ENCODE data around the gene SMIM1. TPM values are rescaled to one million over a fixed set of nuclear protein-coding genes. Genes with fewer than 3 reads are reported as not detected.

SMIM1 gene
- total and polyA plus RNA-seq, 9 of the 15 experiments (the other 6 are each of a cell fraction or from before 2014, with no cell fraction given), result 2.3 to 125 (median 24.3) TPM

DNA sequence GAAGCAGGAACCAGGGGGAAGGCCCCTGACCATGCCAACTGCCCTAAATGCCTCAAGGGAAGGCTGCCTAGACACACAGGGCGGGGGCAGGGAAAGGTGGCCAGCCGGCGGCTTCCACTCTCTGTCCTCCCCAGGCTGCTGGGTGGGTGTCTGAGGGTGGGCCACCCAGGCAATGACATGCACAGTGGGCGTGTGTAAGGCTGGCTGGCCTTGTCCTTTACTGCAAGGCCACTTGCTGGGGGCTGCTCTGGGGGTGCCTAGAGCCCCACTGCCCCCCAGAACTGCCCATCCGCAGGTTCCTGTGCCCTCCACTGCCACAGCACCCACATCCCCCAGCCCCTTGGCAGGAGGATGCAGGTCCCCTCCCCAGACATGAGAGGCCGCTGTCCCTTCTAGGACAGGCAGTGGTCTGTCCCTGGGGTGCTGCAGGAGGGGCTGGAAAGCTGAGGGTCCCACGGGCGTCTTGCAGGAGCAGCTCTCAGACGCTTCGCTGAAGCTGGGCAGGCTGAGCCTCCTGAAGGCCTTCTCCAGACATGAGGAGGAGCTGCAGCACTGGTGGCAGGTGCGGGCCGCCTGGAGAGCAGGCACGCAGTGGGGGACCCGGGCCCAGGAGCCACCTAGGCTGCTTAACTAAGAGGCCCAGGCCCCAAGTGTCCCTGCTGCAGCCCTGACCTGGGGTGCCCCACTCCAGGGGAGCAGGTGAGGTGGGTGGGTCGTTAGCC lies 10.2 kb upstream of the SMIM1 start:
- 27% methylated on average over 15 of the region's 15 CpGs for WGBS (ENCODE audit: insufficient coverage, low coverage, missing lambda C conversion rate)
- no peak for ATAC-seq

DNA sequence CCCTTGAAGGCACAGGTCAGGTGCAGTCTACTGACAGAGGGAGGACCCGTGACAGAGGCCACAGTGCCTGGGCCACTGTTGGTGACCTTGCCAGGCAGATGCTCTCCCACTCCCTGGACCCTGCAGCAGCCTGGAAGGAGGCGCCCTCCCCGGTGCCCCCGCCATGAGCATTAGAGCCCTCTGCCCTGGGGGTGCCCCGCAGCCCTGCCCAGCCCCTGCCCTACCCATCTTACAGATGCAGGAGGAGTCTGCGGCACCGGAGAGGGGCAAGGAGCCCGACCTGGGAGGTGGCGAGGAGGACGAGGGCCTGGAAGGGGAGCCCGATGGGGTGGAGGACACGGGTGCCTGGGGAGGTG lies 9.7 kb upstream of the SMIM1 start:
- DNase-seq (ENCODE audit: extremely low read depth in 1 of 4, low spot score in 3 of 4) (no peak), ATAC-seq (no peak), FAIRE-seq (no peak)
- intact Hi-C loops (cut with micrococcal nuclease) (no loop called here), in situ Hi-C loops (cut with MboI) (no loop called here)
- Histone ChIP-seq H3K27ac (ENCODE audit: extremely low read depth, low read depth, low read length) (no peak overlapping the region), H3K4me3 (no peak overlapping the region), H3K9ac (ENCODE audit: insufficient read depth in 1 of 2, low read depth in 2 of 2, low read length in 2 of 2) (peak overlapping the region in 1 of 2 experiments; percentile 50; a peak in 1 of 4 replicates), H2AFZ (ENCODE audit: low read depth, low read length) (no peak overlapping the region), H3K4me1 (replicated peaks in 1 of 2; ENCODE audit: control insufficient read depth in 2 of 2, insufficient read depth in 2 of 2, low read length in 2 of 2) (peaks cover 16 to 47% of the 10 kb centered on the region in 2 experiments; a peak in 4 of 5 replicates), H3K9me3 (replicated peaks; ENCODE audit: control insufficient read depth, insufficient read depth, low read depth, low read length) (no peaks in the 10 kb centered on the region), H3K9me1 (ENCODE audit: control insufficient read depth, insufficient read depth, low read length) (no peaks in the 10 kb centered on the region), H3K36me3 (ENCODE audit: control insufficient read depth, insufficient read depth, low read length) (no peaks in the 10 kb centered on the region), H3K4me2 (ENCODE audit: insufficient read depth, low read length) (no peak overlapping the region), H3K79me2 (ENCODE audit: control insufficient read depth, insufficient read depth, low read length) (no peaks in the 10 kb centered on the region), H4K20me1 (replicated peaks; ENCODE audit: control insufficient read depth, insufficient read depth, low read length) (no peaks in the 10 kb centered on the region), H3K27me3 (ENCODE audit: control insufficient read depth in 2 of 2, insufficient read depth in 2 of 2, low read length in 2 of 2) (peaks cover 0 to 27% of the 10 kb centered on the region in 2 experiments; a peak in 3 of 5 replicates)
- CTCF ChIA-PET (ENCODE audit: low intra/inter-chr PET ratio), result no interaction called here
- no TSS peak for BruUV-seq (replicated peaks)
- POLR2A ChIA-PET, result interaction anchor here (1.2 kb wide), 1 partner anchor 8 kb away, joined by 3 read pairs; no protein-coding TSS in a partner anchor
- WGBS (ENCODE audit: insufficient coverage, low coverage, missing lambda C conversion rate), result 35% methylated on average over 12 of the region's 12 CpGs
- TF ChIP-seq, protein P1, sequence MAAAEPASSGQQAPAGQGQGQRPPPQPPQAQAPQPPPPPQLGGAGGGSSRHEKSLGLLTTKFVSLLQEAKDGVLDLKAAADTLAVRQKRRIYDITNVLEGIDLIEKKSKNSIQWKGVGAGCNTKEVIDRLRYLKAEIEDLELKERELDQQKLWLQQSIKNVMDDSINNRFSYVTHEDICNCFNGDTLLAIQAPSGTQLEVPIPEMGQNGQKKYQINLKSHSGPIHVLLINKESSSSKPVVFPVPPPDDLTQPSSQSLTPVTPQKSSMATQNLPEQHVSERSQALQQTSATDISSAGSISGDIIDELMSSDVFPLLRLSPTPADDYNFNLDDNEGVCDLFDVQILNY (CRISPR knock-in tag; IDR thresholded peaks at IDR 0.05), result no peak
- TF ChIP-seq, protein P2, sequence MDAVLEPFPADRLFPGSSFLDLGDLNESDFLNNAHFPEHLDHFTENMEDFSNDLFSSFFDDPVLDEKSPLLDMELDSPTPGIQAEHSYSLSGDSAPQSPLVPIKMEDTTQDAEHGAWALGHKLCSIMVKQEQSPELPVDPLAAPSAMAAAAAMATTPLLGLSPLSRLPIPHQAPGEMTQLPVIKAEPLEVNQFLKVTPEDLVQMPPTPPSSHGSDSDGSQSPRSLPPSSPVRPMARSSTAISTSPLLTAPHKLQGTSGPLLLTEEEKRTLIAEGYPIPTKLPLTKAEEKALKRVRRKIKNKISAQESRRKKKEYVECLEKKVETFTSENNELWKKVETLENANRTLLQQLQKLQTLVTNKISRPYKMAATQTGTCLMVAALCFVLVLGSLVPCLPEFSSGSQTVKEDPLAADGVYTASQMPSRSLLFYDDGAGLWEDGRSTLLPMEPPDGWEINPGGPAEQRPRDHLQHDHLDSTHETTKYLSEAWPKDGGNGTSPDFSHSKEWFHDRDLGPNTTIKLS (IDR thresholded peaks at IDR 0.05; ENCODE audit: borderline replicate concordance, low read depth), result no peak
- no peak for TF ChIP-seq ATF1 (CRISPR knock-in tag; IDR thresholded peaks at IDR 0.05)
- no peak for TF ChIP-seq ATF1 (tag; IDR thresholded peaks at IDR 0.05)
- TF ChIP-seq, protein P3, sequence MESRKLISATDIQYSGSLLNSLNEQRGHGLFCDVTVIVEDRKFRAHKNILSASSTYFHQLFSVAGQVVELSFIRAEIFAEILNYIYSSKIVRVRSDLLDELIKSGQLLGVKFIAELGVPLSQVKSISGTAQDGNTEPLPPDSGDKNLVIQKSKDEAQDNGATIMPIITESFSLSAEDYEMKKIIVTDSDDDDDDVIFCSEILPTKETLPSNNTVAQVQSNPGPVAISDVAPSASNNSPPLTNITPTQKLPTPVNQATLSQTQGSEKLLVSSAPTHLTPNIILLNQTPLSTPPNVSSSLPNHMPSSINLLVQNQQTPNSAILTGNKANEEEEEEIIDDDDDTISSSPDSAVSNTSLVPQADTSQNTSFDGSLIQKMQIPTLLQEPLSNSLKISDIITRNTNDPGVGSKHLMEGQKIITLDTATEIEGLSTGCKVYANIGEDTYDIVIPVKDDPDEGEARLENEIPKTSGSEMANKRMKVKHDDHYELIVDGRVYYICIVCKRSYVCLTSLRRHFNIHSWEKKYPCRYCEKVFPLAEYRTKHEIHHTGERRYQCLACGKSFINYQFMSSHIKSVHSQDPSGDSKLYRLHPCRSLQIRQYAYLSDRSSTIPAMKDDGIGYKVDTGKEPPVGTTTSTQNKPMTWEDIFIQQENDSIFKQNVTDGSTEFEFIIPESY (CRISPR knock-in tag; IDR thresholded peaks at IDR 0.05), result no peak
- no peak for TF ChIP-seq SAP30 (IDR thresholded peaks at IDR 0.05; ENCODE audit: borderline replicate concordance, insufficient read depth, low read depth, low read length, poor library complexity, severe bottlenecking)
- TF ChIP-seq GABPB1 (CRISPR knock-in tag; IDR thresholded peaks at IDR 0.05), result no peak
- TF ChIP-seq EGR1 (conservative IDR thresholded peaks at IDR 0.05), result no peak

More for the DNA sequence above, 10.2 kb upstream of the SMIM1 start:
- no peaks in the 10 kb centered on the region for H3K9me3 ChIP-seq (replicated peaks; ENCODE audit: control insufficient read depth, insufficient read depth, low read depth, low read length)
- no peaks in the 10 kb centered on the region for H3K79me2 ChIP-seq (ENCODE audit: control insufficient read depth, insufficient read depth, low read length)
- peaks cover 13 to 44% of the 10 kb centered on the region in 2 experiments; a peak in 4 of 5 replicates for H3K4me1 ChIP-seq (replicated peaks in 1 of 2; ENCODE audit: control insufficient read depth in 2 of 2, insufficient read depth in 2 of 2, low read length in 2 of 2)
- intact Hi-C loops (cut with micrococcal nuclease), result no loop called here
- no peak overlapping the region for H2AFZ ChIP-seq (ENCODE audit: low read depth, low read length)
- H3K4me3 ChIP-seq, result no peak overlapping the region
- H3K4me2 ChIP-seq (ENCODE audit: insufficient read depth, low read length), result no peak overlapping the region
- no TSS peak for BruUV-seq (replicated peaks)
- no peak for TF ChIP-seq MTF1 (CRISPR knock-in tag; IDR thresholded peaks at IDR 0.05; ENCODE audit: borderline replicate concordance)
- no peak for TF ChIP-seq MYBL2 (IDR thresholded peaks at IDR 0.05; ENCODE audit: low read depth)
- TF ChIP-seq MYBL2 (CRISPR knock-in tag; IDR thresholded peaks at IDR 0.05; ENCODE audit: borderline replicate concordance), result no peak
- TF ChIP-seq POLR2G (IDR thresholded peaks at IDR 0.05; ENCODE audit: low read depth, low read length), result 0 out of 2 replicates have a peak, but pooled peaks have one; percentile 18
- no peak for TF ChIP-seq JUN (IDR thresholded peaks at IDR 0.05; ENCODE audit: borderline replicate concordance, low read depth, low read length)
- no peak for TF ChIP-seq JUN (CRISPR knock-in tag; IDR thresholded peaks at IDR 0.05; ENCODE audit: borderline replicate concordance)
- DNase-seq (ENCODE audit: extremely low read depth in 1 of 4, low spot score in 3 of 4), result no peak
- no peaks in the 10 kb centered on the region for H3K9me1 ChIP-seq (ENCODE audit: control insufficient read depth, insufficient read depth, low read length)
- ChIA-PET CTCF (ENCODE audit: low intra/inter-chr PET ratio) (no interaction called here), POLR2A (interaction anchor here (0.9 to 3.7 kb wide), 4 partner anchors 7 to 17 kb away, joined by 3 to 14 read pairs (median 4); partner anchors contain the start of gene CCDC27)
- no peak overlapping the region for H3K9ac ChIP-seq (ENCODE audit: insufficient read depth in 1 of 2, low read depth in 2 of 2, low read length in 2 of 2)
- H3K36me3 ChIP-seq (ENCODE audit: control insufficient read depth, insufficient read depth, low read length), result no peaks in the 10 kb centered on the region
- H3K27me3 ChIP-seq (ENCODE audit: control insufficient read depth in 2 of 2, insufficient read depth in 2 of 2, low read length in 2 of 2), result peaks cover 0 to 27% of the 10 kb centered on the region in 2 experiments; a peak in 3 of 5 replicates
- in situ Hi-C loops (cut with MboI), result no loop called here
- no peak overlapping the region for H3K27ac ChIP-seq (ENCODE audit: extremely low read depth, low read depth, low read length)
- H4K20me1 ChIP-seq (replicated peaks; ENCODE audit: control insufficient read depth, insufficient read depth, low read length), result no peaks in the 10 kb centered on the region
- FAIRE-seq, result no peak
